Activated CD8-positive, alpha-beta T cell treated with anti-CD3 and anti-CD28 coated beads for 36 hours (primary cell): ENCODE results near the gene CYGB. TPM values are rescaled to one million over a fixed set of nuclear protein-coding genes. Genes with fewer than 3 reads are reported as not detected.

Experiments
- ATAC-seq: fragments of 200-7000 bp; cut with Tn5 transposase; one replicate; pipeline ENCODE4 v1.10.0; 2021; ENCODE audit warnings: mild to moderate bottlenecking, moderate library complexity
- CTCF ChIA-PET: fragments of 350-600 bp; sonication (Branson Sonifier 250); formaldehyde crosslinking; loops from one replicate; lab custom pipeline; 2021; ENCODE audit warnings: antibody characterized with exemption; lab: Charles Lee
- POLR2A ChIA-PET: fragments of 350-600 bp; sonication (Branson Sonifier 250); formaldehyde crosslinking; loops from one replicate; lab custom pipeline; 2021; ENCODE audit warnings: antibody characterized with exemption; lab: Charles Lee
- DNase-seq: peaks from one replicate; pipeline ENCODE4 v3.0.0-alpha.2; 2020
- H3K27ac Mint-ChIP-seq: one replicate; pipeline ENCODE4 v1.8.0; 2021; ENCODE audit warnings: mild to moderate bottlenecking, mixed read lengths
- H3K27me3 Mint-ChIP-seq: one replicate; pipeline ENCODE4 v1.8.0; 2021; ENCODE audit warnings: mixed read lengths
- H3K36me3 Mint-ChIP-seq: one replicate; pipeline ENCODE4 v1.8.0; 2021; ENCODE audit warnings: low read depth, mixed read lengths
- H3K4me1 Mint-ChIP-seq: one replicate; pipeline ENCODE4 v1.8.0; 2021; ENCODE audit warnings: low read depth, mixed read lengths
- H3K4me3 Mint-ChIP-seq: one replicate; pipeline ENCODE4 v1.8.0; 2021; ENCODE audit warnings: mild to moderate bottlenecking, moderate library complexity, mixed read lengths
- H3K9me3 Mint-ChIP-seq: one replicate; pipeline ENCODE4 v1.8.0; 2021; ENCODE audit warnings: mixed read lengths
- CTCF ChIP-seq: fragments of 200-600 bp; IDR thresholded peaks from one replicate; pipeline ENCODE4 v1.8.0; 2022; ENCODE audit warnings: antibody characterized with exemption, mild to moderate bottlenecking
- intact Hi-C: fragments of 100-400 bp; cut with micrococcal nuclease; formaldehyde crosslinking; loops from one replicate; pipeline ENCODE4 v1.10.0; 2022
- total RNA-seq, 2 experiments: library from RNA; stranded (reverse); gene quantifications; one replicate each; pipeline ENCODE4 v1.2.3, GENCODE V29; 2021

Gene CYGB
- total RNA-seq, 2 experiments from 2014 or later: 0.23 TPM; not detected in 1

- Mint-ChIP-seq H3K36me3 (peaks cover 22% of the 10 kb centered on the region), H3K27me3 (no peaks in the 10 kb centered on the region), H3K9me3 (no peaks in the 10 kb centered on the region), H3K4me1 (peaks cover 24% of the 10 kb centered on the region), H3K4me3 (no peak overlapping the region), H3K27ac (no peak overlapping the region)
- no peak for DNase-seq
- TF ChIP-seq CTCF: no peak
- CTCF ChIA-PET: interaction anchor here (1.7 kb wide), 1 partner anchor 31 kb away, joined by 7 read pairs; no protein-coding TSS in a partner anchor
- POLR2A ChIA-PET: interaction anchor here (1.3 to 1.9 kb wide), 2 partner anchors 12 to 14 kb away, joined by 3 to 5 read pairs; no protein-coding TSS in a partner anchor
- no peak for ATAC-seq
- intact Hi-C loops: no loop called here
Observed at GRCh38 chr17:76554131-76554530, 16.6 kb upstream of the CYGB start.

- H3K4me1 Mint-ChIP-seq: peaks cover 16% of the 10 kb centered on the region
- POLR2A ChIA-PET: interaction anchor here (0.6 to 1.9 kb wide), 3 partner anchors 13 to 1762 kb away, joined by 3 to 5 read pairs (median 3); no protein-coding TSS in a partner anchor
Observed at GRCh38 chr17:76553178-76553908, 15.8 kb upstream of the CYGB start.

GRCh38 chr17:76551685-76552084, 14.2 kb upstream of the CYGB start:
- no peak overlapping the region for H3K4me3 Mint-ChIP-seq
- H3K27ac Mint-ChIP-seq: no peak overlapping the region
- peaks cover 16% of the 10 kb centered on the region for H3K4me1 Mint-ChIP-seq
- ChIA-PET POLR2A (interaction anchor here (1.0 to 1.6 kb wide), 3 partner anchors 14 to 34 kb away, joined by 3 to 4 read pairs (median 4); no protein-coding TSS in a partner anchor), CTCF (interaction anchor here (0.9 to 4.6 kb wide), 4 partner anchors 24 to 130 kb away, joined by 3 to 36 read pairs (median 6); no protein-coding TSS in a partner anchor)
- DNase-seq: no peak
- no peaks in the 10 kb centered on the region for H3K27me3 Mint-ChIP-seq
- no peak for TF ChIP-seq CTCF
- peaks cover 2% of the 10 kb centered on the region for H3K36me3 Mint-ChIP-seq
- H3K9me3 Mint-ChIP-seq: no peaks in the 10 kb centered on the region
- no peak for ATAC-seq
- intact Hi-C loops: no loop called here

More at GRCh38 chr17:76553178-76553908, 15.8 kb upstream of the CYGB start:
- Mint-ChIP-seq H3K4me3 (no peak overlapping the region), H3K36me3 (peaks cover 14% of the 10 kb centered on the region), H3K27ac (no peak overlapping the region), H3K9me3 (no peaks in the 10 kb centered on the region), H3K27me3 (no peaks in the 10 kb centered on the region)
- no peak for TF ChIP-seq CTCF
- ATAC-seq: no peak
- intact Hi-C loops: no loop called here
- CTCF ChIA-PET: interaction anchor here (0.7 to 4.6 kb wide), 4 partner anchors 26 to 128 kb away, joined by 4 to 36 read pairs (median 6); no protein-coding TSS in a partner anchor
- DNase-seq: no peak

- Mint-ChIP-seq H3K36me3 (peaks cover 2% of the 10 kb centered on the region), H3K27me3 (no peaks in the 10 kb centered on the region), H3K4me3 (no peak overlapping the region), H3K4me1 (peaks cover 12% of the 10 kb centered on the region), H3K9me3 (no peaks in the 10 kb centered on the region), H3K27ac (peak overlapping the region; percentile 9)
- intact Hi-C loops: no loop called here
- no peak for ATAC-seq
- no peak for DNase-seq
- no peak for TF ChIP-seq CTCF
- CTCF ChIA-PET: interaction anchor here (0.9 to 4.6 kb wide), 3 partner anchors 23 to 73 kb away, joined by 3 to 36 read pairs (median 7); no protein-coding TSS in a partner anchor
- POLR2A ChIA-PET: interaction anchor here (1.0 to 1.6 kb wide), 3 partner anchors 15 to 35 kb away, joined by 3 to 4 read pairs (median 4); no protein-coding TSS in a partner anchor
Observed at GRCh38 chr17:76550712-76551615, 13.5 kb upstream of the CYGB start.
